Natural killer cell (primary cell): ENCODE measurements around the gene OLFM3. TPM values are rescaled to one million over a fixed set of nuclear protein-coding genes. Genes with fewer than 3 reads are reported as not detected.

Experiments used
- ATAC-seq, 3 donors: fragments of 150-1000 bp in 2 of 3; fragments of 200-7000 bp in 1 of 3; cut with Tn5 transposase; 1 replicate in 1 of 3; 2 replicates in 2 of 3; pipeline ENCODE4 v1.10.0; 2021; ENCODE audit warnings: mild to moderate bottlenecking in 2 of 3, moderate library complexity in 2 of 3
- DNase-seq, 2 donors: peaks; one replicate each; pipeline versions ENCODE4 v3.0.0 to v3.0.0-alpha.2; 2013 to 2021; ENCODE audit warnings: mixed read lengths in 1 of 2
- H3K27ac ChIP-seq: one replicate; pipeline ENCODE4 v1.5.1; 2013; ENCODE audit warnings: mild to moderate bottlenecking, low read length
- H3K27me3 ChIP-seq: one replicate; pipeline ENCODE4 v1.6.1; 2013; ENCODE audit warnings: low read length; ENCODE audit not compliant: control insufficient read depth, insufficient read depth
- H3K36me3 ChIP-seq: one replicate; pipeline ENCODE4 v1.6.1; 2013; ENCODE audit warnings: low read length; ENCODE audit not compliant: control insufficient read depth, insufficient read depth
- H3K4me1 ChIP-seq: one replicate; pipeline ENCODE4 v1.6.1; 2013; ENCODE audit warnings: low read length; ENCODE audit not compliant: control insufficient read depth, insufficient read depth
- H3K4me3 ChIP-seq: one replicate; pipeline ENCODE4 v1.5.1; 2013; ENCODE audit warnings: low read length
- H3K9me3 ChIP-seq: one replicate; pipeline ENCODE4 v1.6.1; 2013; ENCODE audit warnings: low read length; ENCODE audit not compliant: control insufficient read depth, insufficient read depth
- H3K27ac Mint-ChIP-seq, 2 donors: one replicate each; pipeline ENCODE4 v1.8.0; 2022; ENCODE audit warnings: mild to moderate bottlenecking in 2 of 2, mixed read lengths in 2 of 2, moderate library complexity in 1 of 2
- H3K27me3 Mint-ChIP-seq, 2 donors: one replicate each; pipeline ENCODE4 v1.8.0; 2022; ENCODE audit warnings: low read depth in 2 of 2, mixed read lengths in 2 of 2
- H3K36me3 Mint-ChIP-seq: one replicate; pipeline ENCODE4 v1.8.0; 2022; ENCODE audit warnings: mixed read lengths
- H3K4me1 Mint-ChIP-seq, 2 donors: one replicate each; pipeline ENCODE4 v1.8.0; 2022; ENCODE audit warnings: mixed read lengths in 2 of 2
- H3K4me3 Mint-ChIP-seq: one replicate; pipeline ENCODE4 v1.8.0; 2022; ENCODE audit warnings: mild to moderate bottlenecking, moderate library complexity, mixed read lengths
- H3K9me3 Mint-ChIP-seq, 2 donors: one replicate each; pipeline ENCODE4 v1.8.0; 2022; ENCODE audit warnings: mixed read lengths in 2 of 2
- CTCF ChIP-seq: fragments of 200-600 bp; IDR thresholded peaks from one replicate; pipeline ENCODE4 v1.8.0; 2022; ENCODE audit warnings: antibody characterized with exemption
- WGBS: methylation state at CpG from one replicate; pipeline ENCODE4 v1.1.7; 2013; ENCODE audit warnings: missing lambda C conversion rate; ENCODE audit not compliant: insufficient coverage; 5-methylcytosine and 5-hydroxymethylcytosine counted together
- intact Hi-C: fragments of 100-400 bp; cut with micrococcal nuclease; formaldehyde crosslinking; loops from one replicate; pipeline ENCODE4 v1.14.2; 2022
- total RNA-seq, 4 donors: library from RNA; stranded (reverse); fragments of 120-200 nt in 1 of 4; gene quantifications; one replicate each; pipeline versions ENCODE4 v1.2.3 to v1.2.4, GENCODE V29; 2013 to 2022

OLFM3 gene
- total RNA-seq, 3 donors from 2014 or later (not counting 1 experiment from before 2014, with no cell fraction given): not detected

GRCh38 chr1:102019530-102019929 lies 22.8 kb upstream of the OLFM3 start:
- DNase-seq (no peak), ATAC-seq (no peak)
- Mint-ChIP-seq H3K4me1 (no peaks in the 10 kb centered on the region), H3K27ac (no peak overlapping the region), H3K36me3 (no peaks in the 10 kb centered on the region), H3K27me3 (no peaks in the 10 kb centered on the region), H3K4me3 (no peak overlapping the region), H3K9me3 (peaks cover 3 to 9% of the 10 kb centered on the region in 2 donors)
- no peaks in the 10 kb centered on the region for H3K4me1 ChIP-seq
- H3K27ac ChIP-seq: no peak overlapping the region
- TF ChIP-seq CTCF: no peak
- H3K4me3 ChIP-seq: no peak overlapping the region
- no peaks in the 10 kb centered on the region for H3K36me3 ChIP-seq
- no peaks in the 10 kb centered on the region for H3K27me3 ChIP-seq
- intact Hi-C loops: no loop called here
- H3K9me3 ChIP-seq: peaks cover 1% of the 10 kb centered on the region

DNA sequence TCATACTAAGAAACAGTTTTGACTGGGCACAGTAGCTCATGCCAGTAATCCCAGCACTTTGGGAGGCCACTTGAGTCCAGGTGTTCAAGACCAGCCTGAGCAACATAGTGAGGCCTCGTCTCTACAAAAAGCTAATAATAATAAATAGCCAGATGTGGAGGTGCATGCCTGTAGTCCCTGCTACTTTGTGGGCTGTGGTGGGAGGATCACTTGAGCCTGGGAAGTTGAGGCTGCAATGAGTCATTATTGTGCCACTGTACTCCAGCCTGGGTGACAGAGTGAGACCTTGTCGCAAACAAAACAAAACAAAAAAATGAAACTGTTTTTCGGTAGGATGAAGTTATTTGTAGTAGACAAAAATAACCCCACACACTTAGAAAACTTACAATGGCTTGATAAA lies 19.0 kb upstream of the OLFM3 start:
- DNase-seq (no peak), ATAC-seq (no peak)
- Mint-ChIP-seq H3K36me3 (no peaks in the 10 kb centered on the region), H3K4me3 (no peak overlapping the region), H3K27ac (no peak overlapping the region), H3K27me3 (no peaks in the 10 kb centered on the region), H3K9me3 (peaks cover 6 to 7% of the 10 kb centered on the region in 2 donors), H3K4me1 (no peaks in the 10 kb centered on the region)
- intact Hi-C loops: no loop called here
- Histone ChIP-seq H3K36me3 (no peaks in the 10 kb centered on the region), H3K27me3 (no peaks in the 10 kb centered on the region), H3K9me3 (peaks cover 5% of the 10 kb centered on the region), H3K4me1 (no peaks in the 10 kb centered on the region), H3K27ac (no peak overlapping the region), H3K4me3 (no peak overlapping the region)
- 88% methylated on average over 1 of the region's 3 CpGs for WGBS
- no peak for TF ChIP-seq CTCF

DNA sequence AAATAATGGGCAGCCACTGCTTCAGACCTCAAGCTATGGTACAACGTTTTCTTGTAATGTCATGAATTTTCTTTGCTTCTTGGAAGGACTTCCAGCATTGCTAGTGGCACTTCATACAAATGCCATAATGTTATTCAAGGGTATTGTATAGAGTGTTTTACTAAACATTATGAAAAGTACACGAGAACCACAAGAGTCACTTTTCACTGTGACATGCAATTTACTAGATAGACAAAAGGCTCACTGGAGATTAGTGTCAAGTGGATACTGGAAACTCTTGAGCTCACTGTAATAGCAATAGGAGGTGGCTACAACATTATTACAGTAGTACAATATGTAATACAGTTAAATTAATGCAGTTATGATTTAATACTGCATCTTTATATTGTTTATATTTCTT lies 5.3 kb upstream of the OLFM3 start:
- no peaks in the 10 kb centered on the region for H3K9me3 ChIP-seq
- H3K36me3 ChIP-seq: no peaks in the 10 kb centered on the region
- DNase-seq (no peak), ATAC-seq (no peak)
- Mint-ChIP-seq H3K27me3 (peaks cover 1 to 2% of the 10 kb centered on the region in 2 donors), H3K9me3 (peaks cover 9 to 14% of the 10 kb centered on the region in 2 donors), H3K27ac (no peak overlapping the region), H3K36me3 (peaks cover 10% of the 10 kb centered on the region), H3K4me1 (no peaks in the 10 kb centered on the region), H3K4me3 (no peak overlapping the region)
- no peaks in the 10 kb centered on the region for H3K4me1 ChIP-seq
- WGBS: 69% methylated on average over 2 of the region's 2 CpGs
- intact Hi-C loops: no loop called here
- no peak overlapping the region for H3K27ac ChIP-seq
- H3K27me3 ChIP-seq: peaks cover 3% of the 10 kb centered on the region
- no peak for TF ChIP-seq CTCF
- H3K4me3 ChIP-seq: no peak overlapping the region

- peaks cover 9% of the 10 kb centered on the region for H3K36me3 Mint-ChIP-seq
- no peak overlapping the region for H3K4me3 Mint-ChIP-seq
- Histone ChIP-seq H3K27me3 (peaks cover 5% of the 10 kb centered on the region), H3K4me3 (no peak overlapping the region), H3K9me3 (no peaks in the 10 kb centered on the region), H3K27ac (no peak overlapping the region), H3K4me1 (no peaks in the 10 kb centered on the region), H3K36me3 (no peaks in the 10 kb centered on the region)
- ATAC-seq (no peak), DNase-seq (no peak)
- no peaks in the 10 kb centered on the region for H3K4me1 Mint-ChIP-seq
- WGBS: 16% methylated on average over 19 of the region's 20 CpGs
- intact Hi-C loops: no loop called here
- TF ChIP-seq CTCF: no peak
- H3K27me3 Mint-ChIP-seq: peaks cover 9 to 15% of the 10 kb centered on the region in 2 donors
- H3K9me3 Mint-ChIP-seq: peaks cover 6% of the 10 kb centered on the region in 2 donors
- no peak overlapping the region for H3K27ac Mint-ChIP-seq
Observed at GRCh38 chr1:101995984-101996745, 561 bp downstream of the OLFM3 start.
